GM18861 (cell line): ENCODE measurements around the gene AMPD2.

ENCODE experiments used
- ATAC-seq: cut with Tn5 transposase; IDR thresholded peaks from one replicate; pipeline ENCODE4 v1.9.1; 2021; ENCODE audit not compliant: unreplicated experiment

The AMPD2 gene

GRCh38 chr1:109616391-109616790 lies 3.2 kb upstream of the AMPD2 start:
- ATAC-seq = no peak

- ATAC-seq = no peak
Observed at GRCh38 chr1:109617291-109617801, 2.3 kb upstream of the AMPD2 start.

GRCh38 chr1:109618661-109619575 lies 719 bp upstream of the AMPD2 start:
- no peak for ATAC-seq

- no peak for ATAC-seq
Observed at GRCh38 chr1:109620401-109620791, 759 bp downstream of the AMPD2 start.

- ATAC-seq = peak; percentile 76
Observed at GRCh38 chr1:109620841-109621286, 1.2 kb downstream of the AMPD2 start.

- ATAC-seq = no peak
Observed at GRCh38 chr1:109621379-109622136, 1.9 kb downstream of the AMPD2 start.

- ATAC-seq = no peak
Observed at GRCh38 chr1:109622137-109622892, 2.7 kb downstream of the AMPD2 start.

GRCh38 chr1:109622895-109623294 lies 3.3 kb downstream of the AMPD2 start:
- ATAC-seq = no peak

GRCh38 chr1:109623601-109624161 lies 4.0 kb downstream of the AMPD2 start:
- no peak for ATAC-seq

GRCh38 chr1:109624201-109625010 lies 4.8 kb downstream of the AMPD2 start:
- ATAC-seq = peak; percentile 28

- ATAC-seq = no peak
Observed at GRCh38 chr1:109625176-109625575, 5.5 kb downstream of the AMPD2 start.

- ATAC-seq = no peak
Observed at GRCh38 chr1:109625601-109626560, 6.2 kb downstream of the AMPD2 start.

- no peak for ATAC-seq
Observed at GRCh38 chr1:109626682-109627408, 7.2 kb downstream of the AMPD2 start.

GRCh38 chr1:109627692-109628399 lies 8.2 kb downstream of the AMPD2 start:
- no peak for ATAC-seq

GRCh38 chr1:109628540-109629321 lies 9.1 kb downstream of the AMPD2 start:
- no peak for ATAC-seq

- no peak for ATAC-seq
Observed at GRCh38 chr1:109629372-109630030, 9.9 kb downstream of the AMPD2 start.
